Measurements from ENCODE around the gene NDUFS2.

Gene NDUFS2

GRCh38 chr1:161164901-161165610 is 37.1 kb upstream of the NDUFS2 start:
- Histone ChIP-seq H3K9me3 (no peaks in the 10 kb centered on the region; the same call in 1 of the 2 replicates), H3K4me1 (peaks cover 8% of the 10 kb centered on the region), H3K36me3 (replicated peaks) (peaks cover 35% of the 10 kb centered on the region), H3K27me3 (ENCODE audit: low read depth) (no peaks in the 10 kb centered on the region), H3K4me3 (no peak overlapping the region; the same call in 1 of the 2 replicates)
- no peak for DNase-seq (ENCODE audit: low spot score in 2 of 2)
- in situ Hi-C loops (cut with MboI; ENCODE audit: low sequenced_read_pairs) = no loop called here

DNA sequence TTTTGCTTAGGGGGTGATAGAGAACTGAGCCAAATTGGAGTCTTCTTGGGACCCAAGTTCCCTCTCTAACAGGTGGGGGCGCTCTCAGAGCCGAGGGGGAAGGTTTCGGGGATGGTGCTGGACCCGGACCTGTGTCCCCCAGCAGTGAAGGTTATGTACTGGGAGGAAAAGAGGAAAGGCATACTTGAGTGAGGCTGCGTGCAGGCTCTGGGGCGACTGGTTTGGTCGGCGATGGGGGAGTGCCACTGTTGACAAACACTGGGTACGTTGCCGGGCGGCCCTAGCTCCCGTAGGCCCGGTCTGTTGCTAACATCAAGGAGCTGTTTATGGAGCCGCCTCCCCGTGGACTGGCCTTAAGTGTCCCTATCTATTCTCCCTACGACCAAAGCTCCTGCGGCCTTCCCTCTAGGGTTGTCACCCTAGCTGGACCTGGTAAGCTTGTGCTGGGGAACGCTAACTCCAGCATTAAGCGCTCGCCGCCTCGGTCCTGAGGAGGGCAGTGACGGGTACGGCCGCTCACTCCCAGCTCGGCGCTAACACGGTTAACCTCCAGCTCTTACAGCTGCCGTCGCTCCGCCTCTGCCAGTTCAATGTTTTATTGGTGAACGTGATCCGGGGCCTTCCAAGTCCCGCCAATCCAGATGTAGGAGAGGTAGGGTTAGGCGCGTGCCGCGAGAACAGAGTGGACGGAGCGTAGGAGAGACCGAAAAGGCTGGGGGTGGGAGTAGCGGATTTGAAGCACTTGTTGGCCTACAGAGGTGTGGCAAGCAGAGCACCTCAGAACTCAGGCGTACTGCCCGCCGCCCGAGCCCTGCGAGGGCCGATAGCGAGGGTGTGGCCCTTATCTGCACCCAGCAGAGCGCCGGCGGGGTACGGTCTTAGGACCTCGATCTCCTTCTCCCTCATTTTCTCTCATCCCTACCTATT is 36.2 kb upstream of the NDUFS2 start, which contains the start of gene PPOX:
Gene PPOX (plus strand): TSS at position 685 of the 927 bp plus-strand sequence. CDS start 422 bp downstream, outside the sequence.
- peaks cover 7% of the 10 kb centered on the region for H3K4me1 ChIP-seq
- H3K36me3 ChIP-seq (replicated peaks) = peaks cover 37% of the 10 kb centered on the region
- no peaks in the 10 kb centered on the region for H3K27me3 ChIP-seq (ENCODE audit: low read depth)
- H3K9me3 ChIP-seq = no peaks in the 10 kb centered on the region
- H3K4me3 ChIP-seq = peak within 1 kb of the TSS; percentile 53
- peak; percentile 97 to 99 for DNase-seq (ENCODE audit: low spot score in 2 of 2)
- in situ Hi-C loops (cut with MboI; ENCODE audit: low sequenced_read_pairs) = no loop called here

DNA sequence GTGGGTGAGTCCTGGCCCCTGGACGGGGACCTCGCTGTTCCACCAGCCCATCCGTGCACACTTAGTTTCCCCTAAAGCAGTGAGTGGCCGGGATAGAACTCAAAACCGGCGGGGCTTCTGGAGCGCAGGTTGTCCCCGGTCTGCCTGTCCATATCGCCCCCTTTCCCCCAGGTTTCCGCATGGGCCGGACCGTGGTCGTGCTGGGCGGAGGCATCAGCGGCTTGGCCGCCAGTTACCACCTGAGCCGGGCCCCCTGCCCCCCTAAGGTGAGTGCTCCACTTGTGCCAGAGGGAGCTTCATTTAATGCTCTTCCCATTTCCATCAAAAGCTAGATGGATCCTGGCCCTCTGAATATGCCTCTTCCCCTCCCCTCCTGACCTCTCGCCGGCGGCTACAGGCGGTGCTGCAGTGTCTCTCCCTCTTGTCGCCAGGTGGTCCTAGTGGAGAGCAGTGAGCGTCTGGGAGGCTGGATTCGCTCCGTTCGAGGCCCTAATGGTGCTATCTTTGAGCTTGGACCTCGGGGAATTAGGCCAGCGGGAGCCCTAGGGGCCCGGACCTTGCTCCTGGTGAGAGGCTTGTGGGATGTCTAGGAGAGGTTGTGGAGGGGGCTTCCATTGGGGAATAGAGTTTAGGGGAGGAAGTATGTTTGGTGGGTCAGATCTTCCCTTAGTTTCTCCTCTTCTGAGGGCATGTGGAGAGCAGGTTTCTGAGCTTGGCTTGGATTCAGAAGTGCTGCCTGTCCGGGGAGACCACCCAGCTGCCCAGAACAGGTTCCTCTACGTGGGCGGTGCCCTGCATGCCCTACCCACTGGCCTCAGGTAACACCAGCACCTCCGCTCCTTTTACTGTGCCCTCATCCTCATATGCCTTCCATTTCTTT is 35.3 kb upstream of the NDUFS2 start:
- Histone ChIP-seq H3K36me3 (replicated peaks) (peaks cover 43% of the 10 kb centered on the region), H3K4me3 (peak overlapping the region; percentile 53), H3K27me3 (ENCODE audit: low read depth) (no peaks in the 10 kb centered on the region), H3K4me1 (peaks cover 7% of the 10 kb centered on the region), H3K9me3 (no peaks in the 10 kb centered on the region)
- in situ Hi-C loops (cut with MboI; ENCODE audit: low sequenced_read_pairs) = no loop called here
- peak; percentile 63 to 72 for DNase-seq (ENCODE audit: low spot score in 2 of 2)

DNA sequence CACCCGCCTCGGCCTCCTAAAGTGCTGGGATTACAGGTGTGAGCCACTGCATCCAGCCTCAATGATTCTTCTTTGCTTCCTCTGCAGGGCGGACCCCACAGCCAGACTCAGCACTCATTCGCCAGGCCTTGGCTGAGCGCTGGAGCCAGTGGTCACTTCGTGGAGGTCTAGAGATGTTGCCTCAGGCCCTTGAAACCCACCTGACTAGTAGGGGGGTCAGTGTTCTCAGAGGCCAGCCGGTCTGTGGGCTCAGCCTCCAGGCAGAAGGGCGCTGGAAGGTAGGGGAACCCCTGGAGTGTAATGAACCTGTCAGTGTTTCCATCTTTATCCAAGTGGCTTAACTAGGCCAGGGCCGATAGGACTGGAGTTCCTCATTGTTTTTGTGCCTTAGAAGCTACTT is 33.3 kb upstream of the NDUFS2 start:
- no peaks in the 10 kb centered on the region for H3K27me3 ChIP-seq (ENCODE audit: low read depth)
- in situ Hi-C loops (cut with MboI; ENCODE audit: low sequenced_read_pairs) = no loop called here
- no peak overlapping the region for H3K4me3 ChIP-seq
- peaks cover 55% of the 10 kb centered on the region for H3K36me3 ChIP-seq (replicated peaks)
- H3K4me1 ChIP-seq = peaks cover 7% of the 10 kb centered on the region
- no peak for DNase-seq (ENCODE audit: low spot score in 2 of 2)
- no peaks in the 10 kb centered on the region for H3K9me3 ChIP-seq

GRCh38 chr1:161171191-161171590 is 31.0 kb upstream of the NDUFS2 start:
- no peaks in the 10 kb centered on the region for H3K9me3 ChIP-seq
- peaks cover 4% of the 10 kb centered on the region; the same call in 1 of the 2 replicates for H3K4me1 ChIP-seq
- H3K36me3 ChIP-seq (replicated peaks) = peaks cover 54% of the 10 kb centered on the region
- in situ Hi-C loops (cut with MboI; ENCODE audit: low sequenced_read_pairs) = no loop called here
- no peak overlapping the region for H3K4me3 ChIP-seq
- DNase-seq (ENCODE audit: low spot score in 2 of 2) = no peak
- H3K27me3 ChIP-seq (ENCODE audit: low read depth) = no peaks in the 10 kb centered on the region

DNA sequence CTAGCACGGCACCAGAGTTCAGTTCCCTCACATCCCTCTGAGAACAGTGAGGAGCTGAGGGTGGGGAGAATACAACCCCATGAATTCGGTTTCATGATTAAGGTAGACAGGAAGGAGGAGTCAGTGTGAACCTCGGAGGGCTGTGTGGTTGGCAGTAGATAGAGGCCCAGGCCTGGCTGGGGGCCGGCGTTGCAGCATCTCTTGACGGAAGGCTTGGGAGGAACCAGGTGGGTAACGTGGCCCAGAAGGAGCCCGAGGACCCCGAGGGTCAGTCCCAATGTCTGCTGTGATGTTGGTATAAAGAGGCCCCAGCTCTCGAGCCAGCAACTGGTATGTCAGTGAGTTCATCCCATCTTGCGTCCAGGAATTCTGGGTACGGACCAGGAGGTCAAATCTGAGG is 30.5 kb upstream of the NDUFS2 start:
- Histone ChIP-seq H3K36me3 (replicated peaks) (peaks cover 54% of the 10 kb centered on the region), H3K4me3 (no peak overlapping the region), H3K27me3 (ENCODE audit: low read depth) (no peaks in the 10 kb centered on the region), H3K4me1 (peaks cover 9% of the 10 kb centered on the region), H3K9me3 (no peaks in the 10 kb centered on the region)
- in situ Hi-C loops (cut with MboI; ENCODE audit: low sequenced_read_pairs) = no loop called here
- no peak for DNase-seq (ENCODE audit: low spot score in 2 of 2)

GRCh38 chr1:161172349-161172748 is 29.8 kb upstream of the NDUFS2 start:
- H3K4me3 ChIP-seq = no peak overlapping the region
- peaks cover 54% of the 10 kb centered on the region for H3K36me3 ChIP-seq (replicated peaks)
- no peaks in the 10 kb centered on the region for H3K9me3 ChIP-seq
- in situ Hi-C loops (cut with MboI; ENCODE audit: low sequenced_read_pairs) = no loop called here
- no peak for DNase-seq (ENCODE audit: low spot score in 2 of 2)
- no peaks in the 10 kb centered on the region for H3K27me3 ChIP-seq (ENCODE audit: low read depth)
- H3K4me1 ChIP-seq = peaks cover 5% of the 10 kb centered on the region

- in situ Hi-C loops (cut with MboI; ENCODE audit: low sequenced_read_pairs) = no loop called here
- H3K9me3 ChIP-seq = no peaks in the 10 kb centered on the region
- no peak for DNase-seq (ENCODE audit: low spot score in 2 of 2)
- H3K27me3 ChIP-seq (ENCODE audit: low read depth) = no peaks in the 10 kb centered on the region
- no peak overlapping the region for H3K4me3 ChIP-seq
- peaks cover 11% of the 10 kb centered on the region for H3K4me1 ChIP-seq
- peaks cover 52% of the 10 kb centered on the region for H3K36me3 ChIP-seq (replicated peaks)
Observed at GRCh38 chr1:161172776-161173376, 29.3 kb upstream of the NDUFS2 start.

DNA sequence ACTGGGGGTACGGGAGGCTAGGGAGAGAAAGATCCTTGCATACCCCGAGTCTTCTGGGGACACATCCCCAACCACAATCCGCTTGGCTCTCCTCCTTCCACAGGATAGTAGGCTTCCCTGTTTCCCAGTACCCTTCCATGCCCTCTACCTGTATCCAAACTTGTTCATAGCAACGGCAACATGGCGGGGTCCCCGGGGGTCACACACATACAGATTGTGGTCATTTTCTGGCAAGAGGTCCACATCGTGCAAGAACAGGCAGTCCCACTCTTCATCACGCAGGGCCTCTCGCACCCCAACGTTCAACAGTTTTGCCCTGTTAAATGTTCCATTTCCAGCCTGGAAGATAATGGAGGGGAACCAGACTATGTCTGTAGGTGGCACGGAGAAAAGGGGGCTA is 28.5 kb upstream of the NDUFS2 start:
- H3K4me3 ChIP-seq = no peak overlapping the region
- in situ Hi-C loops (cut with MboI; ENCODE audit: low sequenced_read_pairs) = no loop called here
- peaks cover 14% of the 10 kb centered on the region for H3K4me1 ChIP-seq
- no peaks in the 10 kb centered on the region for H3K9me3 ChIP-seq
- peaks cover 50% of the 10 kb centered on the region for H3K36me3 ChIP-seq (replicated peaks)
- no peak for DNase-seq (ENCODE audit: low spot score in 2 of 2)
- H3K27me3 ChIP-seq (ENCODE audit: low read depth) = no peaks in the 10 kb centered on the region

DNA sequence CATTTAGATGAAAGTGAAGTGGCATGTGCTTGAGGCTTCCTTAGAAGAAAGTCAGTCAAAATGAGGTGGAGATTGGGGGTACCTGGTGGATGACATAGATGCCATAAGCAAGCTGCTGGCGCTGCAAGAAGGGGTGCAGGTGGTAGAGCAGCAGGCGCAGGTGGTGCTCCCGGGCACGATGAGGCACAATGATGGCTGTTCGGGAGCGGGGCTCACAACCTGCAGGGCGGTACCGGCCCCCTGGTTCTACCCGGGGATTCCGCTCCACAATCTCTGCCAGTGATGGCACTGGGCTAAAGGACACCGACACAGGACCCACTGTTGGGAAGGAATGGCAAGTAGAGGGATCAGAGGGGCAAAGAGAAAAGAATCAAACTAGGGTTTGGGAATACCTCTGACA is 27.3 kb upstream of the NDUFS2 start:
- Histone ChIP-seq H3K27me3 (ENCODE audit: low read depth) (no peaks in the 10 kb centered on the region), H3K4me3 (no peak overlapping the region), H3K9me3 (no peaks in the 10 kb centered on the region), H3K4me1 (peaks cover 14% of the 10 kb centered on the region), H3K36me3 (replicated peaks) (peaks cover 39% of the 10 kb centered on the region)
- in situ Hi-C loops (cut with MboI; ENCODE audit: low sequenced_read_pairs) = loop anchor here (25.0 kb wide), 1 partner anchor 562 kb away; the partner anchor contains the start of gene DUSP12
- DNase-seq (ENCODE audit: low spot score in 2 of 2) = no peak

- H3K36me3 ChIP-seq (replicated peaks) = peaks cover 32% of the 10 kb centered on the region
Observed at GRCh38 chr1:161175771-161176453, 26.3 kb upstream of the NDUFS2 start.

GRCh38 chr1:161176468-161177111 is 25.6 kb upstream of the NDUFS2 start:
- peak overlapping the region; percentile 76 for H3K4me3 ChIP-seq
- peaks cover 14% of the 10 kb centered on the region for H3K4me1 ChIP-seq
- no peaks in the 10 kb centered on the region for H3K27me3 ChIP-seq (ENCODE audit: low read depth)
- H3K9me3 ChIP-seq = no peaks in the 10 kb centered on the region
- DNase-seq (ENCODE audit: low spot score in 2 of 2) = no peak
- peaks cover 26% of the 10 kb centered on the region for H3K36me3 ChIP-seq (replicated peaks)
- in situ Hi-C loops (cut with MboI; ENCODE audit: low sequenced_read_pairs) = loop anchor here (25.0 kb wide), 1 partner anchor 561 kb away; the partner anchor contains the start of gene DUSP12

More at GRCh38 chr1:161175771-161176453, 26.3 kb upstream of the NDUFS2 start:
- DNase-seq (ENCODE audit: low spot score in 2 of 2) = no peak
- Histone ChIP-seq H3K4me3 (peak overlapping the region; percentile 76; the same call in 1 of the 2 replicates), H3K4me1 (peaks cover 14% of the 10 kb centered on the region), H3K9me3 (no peaks in the 10 kb centered on the region), H3K27me3 (ENCODE audit: low read depth) (no peaks in the 10 kb centered on the region)
- in situ Hi-C loops (cut with MboI; ENCODE audit: low sequenced_read_pairs) = loop anchor here (25.0 kb wide), 1 partner anchor 561 kb away; the partner anchor contains the start of gene DUSP12

Data from HAP-1 (cell line).